H1 (cell line): ENCODE measurements around the gene SORCS3.

Experiments used
- CHD1 ChIP-seq: IDR thresholded peaks from 2 replicates; pipeline ENCODE4 v1.6.1; 2012; ENCODE audit warnings: low read depth, low read length, improper control_type of control experiment
- CHD2 ChIP-seq: IDR thresholded peaks from 2 replicates; pipeline ENCODE4 v1.6.1; 2012; ENCODE audit warnings: low read length, improper control_type of control experiment
- EP300 ChIP-seq, 2 experiments: IDR thresholded peaks; 1 replicate in 1 of 2; 2 replicates in 1 of 2; pipeline ENCODE4 v1.6.1; 2011 to 2012; ENCODE audit warnings: low read depth in 2 of 2, low read length in 2 of 2, mild to moderate bottlenecking in 2 of 2, borderline replicate concordance in 1 of 2, inconsistent platforms in 1 of 2, moderate library complexity in 1 of 2
- EZH2 ChIP-seq: fragments of 200-600 bp; sonication (generic); IDR thresholded peaks from 2 replicates; pipeline ENCODE4 v1.7.1; 2012; ENCODE audit warnings: low read depth, mild to moderate bottlenecking, moderate library complexity, low read length, inconsistent platforms; ENCODE audit not compliant: severe bottlenecking
- GTF2F1 ChIP-seq: IDR thresholded peaks from 2 replicates; pipeline ENCODE4 v1.6.1; 2012; ENCODE audit warnings: low read depth, low read length, improper control_type of control experiment, borderline replicate concordance
- PHF8 ChIP-seq: fragments of 200-600 bp; sonication (generic); conservative IDR thresholded peaks from 2 replicates; pipeline ENCODE4 v1.7.1; 2012; ENCODE audit warnings: low read depth, mild to moderate bottlenecking, inconsistent platforms, low read length, moderate library complexity
- POLR2A ChIP-seq, 2 experiments: IDR thresholded peaks; 1 replicate in 1 of 2; 2 replicates in 1 of 2; pipeline ENCODE4 v1.6.1; 2011; ENCODE audit warnings: low read depth in 2 of 2, low read length in 2 of 2, mild to moderate bottlenecking in 2 of 2; ENCODE audit errors: control extremely low read depth in 1 of 2
- POU5F1 ChIP-seq: IDR thresholded peaks from 2 replicates; pipeline ENCODE4 v1.6.1; 2011; ENCODE audit warnings: low read depth, mild to moderate bottlenecking, low read length, moderate library complexity
- RXRA ChIP-seq: IDR thresholded peaks from 2 replicates; pipeline ENCODE4 v1.6.1; 2011; ENCODE audit warnings: low read depth, mild to moderate bottlenecking, low read length, moderate library complexity; ENCODE audit not compliant: insufficient read depth
- TCF12 ChIP-seq: IDR thresholded peaks from 2 replicates; pipeline ENCODE4 v1.6.1; 2011; ENCODE audit warnings: low read depth, mild to moderate bottlenecking, low read length
- TEAD4 ChIP-seq: IDR thresholded peaks from 2 replicates; pipeline ENCODE4 v1.6.1; 2012; ENCODE audit warnings: low read depth, low read length, inconsistent platforms, mixed read lengths
- YY1 ChIP-seq: IDR thresholded peaks from 2 replicates; pipeline ENCODE4 v1.6.1; 2011; ENCODE audit warnings: low read depth, mild to moderate bottlenecking, low read length
- TF ChIP-seq, protein P1 (sequence below), 3 experiments: IDR thresholded peaks; 1 replicate in 2 of 3; 2 replicates in 1 of 3; pipeline versions ENCODE4 v1.5.1 to v1.6.1; 2011; ENCODE audit warnings: low read length in 3 of 3, mild to moderate bottlenecking in 3 of 3, inconsistent platforms in 2 of 3, low read depth in 1 of 3, moderate library complexity in 1 of 3; ENCODE audit not compliant: insufficient read depth in 1 of 3; ENCODE audit errors: control extremely low read depth in 1 of 3
- TF ChIP-seq, protein P2 (sequence below): IDR thresholded peaks from 2 replicates; pipeline ENCODE4 v1.6.1; 2012; ENCODE audit warnings: inconsistent platforms

DNA sequence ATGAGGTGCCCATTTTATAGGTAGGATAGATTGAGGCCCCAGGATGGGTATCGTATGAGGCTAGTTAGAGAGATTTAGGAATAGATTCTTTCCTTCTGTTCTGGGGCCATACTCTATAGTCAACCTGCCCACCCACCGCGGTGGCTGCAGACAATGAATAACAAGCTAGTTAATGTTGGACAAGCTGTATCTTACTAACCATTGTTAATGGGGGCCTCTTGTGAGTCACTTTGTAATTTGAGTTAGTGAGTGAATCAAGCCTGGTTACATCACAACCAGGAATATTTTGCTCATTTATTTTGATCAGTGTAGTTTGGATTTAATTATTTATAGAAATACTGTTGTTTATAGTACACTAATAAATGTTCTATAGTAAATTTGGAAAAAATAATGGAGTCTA, 7.3 kb downstream of the SORCS3 start:
- TF ChIP-seq CHD1, result no peak
- TF ChIP-seq, protein P1, sequence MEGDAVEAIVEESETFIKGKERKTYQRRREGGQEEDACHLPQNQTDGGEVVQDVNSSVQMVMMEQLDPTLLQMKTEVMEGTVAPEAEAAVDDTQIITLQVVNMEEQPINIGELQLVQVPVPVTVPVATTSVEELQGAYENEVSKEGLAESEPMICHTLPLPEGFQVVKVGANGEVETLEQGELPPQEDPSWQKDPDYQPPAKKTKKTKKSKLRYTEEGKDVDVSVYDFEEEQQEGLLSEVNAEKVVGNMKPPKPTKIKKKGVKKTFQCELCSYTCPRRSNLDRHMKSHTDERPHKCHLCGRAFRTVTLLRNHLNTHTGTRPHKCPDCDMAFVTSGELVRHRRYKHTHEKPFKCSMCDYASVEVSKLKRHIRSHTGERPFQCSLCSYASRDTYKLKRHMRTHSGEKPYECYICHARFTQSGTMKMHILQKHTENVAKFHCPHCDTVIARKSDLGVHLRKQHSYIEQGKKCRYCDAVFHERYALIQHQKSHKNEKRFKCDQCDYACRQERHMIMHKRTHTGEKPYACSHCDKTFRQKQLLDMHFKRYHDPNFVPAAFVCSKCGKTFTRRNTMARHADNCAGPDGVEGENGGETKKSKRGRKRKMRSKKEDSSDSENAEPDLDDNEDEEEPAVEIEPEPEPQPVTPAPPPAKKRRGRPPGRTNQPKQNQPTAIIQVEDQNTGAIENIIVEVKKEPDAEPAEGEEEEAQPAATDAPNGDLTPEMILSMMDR (IDR thresholded peaks at IDR 0.05; ENCODE audit: control extremely low read depth in 1 of 3, insufficient read depth in 1 of 3, low read depth in 1 of 3, low read length in 3 of 3), result no peak
- TF ChIP-seq POU5F1, result no peak
- no peak for TF ChIP-seq EZH2
- no peak for TF ChIP-seq PHF8
- TF ChIP-seq TCF12, result no peak
- no peak for TF ChIP-seq GTF2F1
- TF ChIP-seq EP300 (IDR thresholded peaks at IDR 0.05; ENCODE audit: borderline replicate concordance in 1 of 2, low read depth in 2 of 2, low read length in 2 of 2), result no peak
- no peak for TF ChIP-seq CHD2
- no peak for TF ChIP-seq TEAD4
- TF ChIP-seq POLR2A (IDR thresholded peaks at IDR 0.05; ENCODE audit: control extremely low read depth in 1 of 2, low read depth in 2 of 2, low read length in 2 of 2), result no peak
- TF ChIP-seq RXRA, result no peak
- TF ChIP-seq, protein P2, sequence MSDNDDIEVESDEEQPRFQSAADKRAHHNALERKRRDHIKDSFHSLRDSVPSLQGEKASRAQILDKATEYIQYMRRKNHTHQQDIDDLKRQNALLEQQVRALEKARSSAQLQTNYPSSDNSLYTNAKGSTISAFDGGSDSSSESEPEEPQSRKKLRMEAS, result no peak
- no peak for TF ChIP-seq YY1
